Naive B cell (primary cell): ENCODE results near the gene VAV1. TPM values are rescaled to one million over a fixed set of nuclear protein-coding genes. Genes with fewer than 3 reads are reported as not detected.
"Not testable (repeated sequence)": the region's sequence is repeated elsewhere in the genome, so short reads cannot be mapped to it uniquely, and the experiment has no call there.

Experiments used
- ATAC-seq, 2 donors: fragments of 150-1000 bp; cut with Tn5 transposase; 2 replicates each; pipeline ENCODE4 v1.10.0; 2021; ENCODE audit warnings: low read depth in 2 of 2, mild to moderate bottlenecking in 2 of 2, moderate library complexity in 2 of 2
- DNase-seq: peaks from one replicate; pipeline ENCODE4 v3.0.0; 2022
- H3K27ac Mint-ChIP-seq, 6 donors: one replicate each; pipeline ENCODE4 v1.8.0; 2020 to 2022; ENCODE audit warnings: mild to moderate bottlenecking in 6 of 6, mixed read lengths in 6 of 6, moderate library complexity in 5 of 6, inconsistent platforms in 2 of 6
- H3K27me3 Mint-ChIP-seq, 3 donors: one replicate each; pipeline ENCODE4 v1.8.0; 2021 to 2022; ENCODE audit warnings: mixed read lengths in 3 of 3, mild to moderate bottlenecking in 1 of 3
- H3K36me3 Mint-ChIP-seq, 2 donors: one replicate each; pipeline ENCODE4 v1.8.0; 2020 to 2022; ENCODE audit warnings: mixed read lengths in 2 of 2, inconsistent platforms in 1 of 2, mild to moderate bottlenecking in 1 of 2
- H3K4me1 Mint-ChIP-seq, 3 donors: one replicate each; pipeline ENCODE4 v1.8.0; 2020 to 2022; ENCODE audit warnings: mixed read lengths in 3 of 3, inconsistent platforms in 1 of 3, mild to moderate bottlenecking in 1 of 3, moderate library complexity in 1 of 3
- H3K4me3 Mint-ChIP-seq, 8 donors: one replicate each; pipeline ENCODE4 v1.8.0; 2020 to 2022; ENCODE audit warnings: mild to moderate bottlenecking in 8 of 8, mixed read lengths in 8 of 8, moderate library complexity in 8 of 8, inconsistent platforms in 2 of 8
- H3K9me3 Mint-ChIP-seq, 7 donors: one replicate each; pipeline ENCODE4 v1.8.0; 2020 to 2022; ENCODE audit warnings: mixed read lengths in 7 of 7, mild to moderate bottlenecking in 5 of 7, inconsistent platforms in 2 of 7, moderate library complexity in 1 of 7
- polyA plus RNA-seq, 6 donors: library from polyadenylated mRNA; unstranded; fragments of 300-500 nt; fragmentation: Illumina TruSeq; gene quantifications; one replicate each; pipeline ENCODE4 v1.2.3, GENCODE V29; 2021; ENCODE audit warnings: low read depth in 6 of 6

Gene VAV1
- polyA plus RNA-seq, 6 donors from 2014 or later = 17.9 to 34.0 (median 23.7) TPM

DNA sequence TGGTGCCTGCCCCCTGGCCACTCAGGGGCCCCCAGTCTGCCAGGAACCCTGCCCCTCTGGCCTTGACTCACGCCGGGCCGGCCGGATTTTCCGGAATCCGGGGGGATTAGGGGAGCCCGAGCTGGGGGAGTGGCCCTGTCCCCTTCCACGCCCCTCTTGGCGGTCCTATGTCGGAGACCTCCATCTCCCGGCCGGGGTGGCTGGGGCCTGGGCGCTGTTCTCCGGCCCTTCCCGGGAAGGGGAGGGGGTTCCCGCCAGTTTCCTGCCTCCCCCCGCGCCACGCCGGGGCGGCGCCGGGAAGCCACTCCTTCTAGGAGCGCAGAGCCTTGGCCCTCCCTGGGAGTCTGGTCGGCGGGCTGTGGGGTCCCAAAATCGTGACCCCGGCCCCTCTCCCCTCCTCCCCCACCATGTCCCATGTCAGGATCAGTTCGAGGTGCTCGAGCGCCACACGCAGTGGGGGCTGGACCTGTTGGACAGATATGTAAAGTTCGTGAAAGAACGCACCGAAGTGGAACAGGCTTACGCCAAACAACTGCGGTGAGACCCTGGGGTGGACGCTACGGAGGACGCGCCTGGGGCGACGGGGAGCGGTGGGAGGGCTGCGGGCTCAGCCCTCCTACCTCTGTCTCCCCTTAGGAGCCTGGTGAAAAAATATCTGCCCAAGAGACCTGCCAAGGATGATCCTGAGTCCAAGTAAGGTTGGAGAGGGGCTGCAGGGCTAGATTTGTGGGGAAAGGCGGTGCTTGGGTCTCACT, 31.7 kb upstream of the VAV1 start:
- DNase-seq = peak; percentile 76
- no peaks in the 10 kb centered on the region for H3K9me3 Mint-ChIP-seq
- H3K4me3 Mint-ChIP-seq = peak overlapping the region; percentile 77 to 98 (median 89)
- H3K27ac Mint-ChIP-seq = peak overlapping the region in 5 of 6 donors; percentile 36 to 94 (median 92)
- H3K27me3 Mint-ChIP-seq = no peaks in the 10 kb centered on the region
- peak in 1 of 2 donors; percentile 6 for ATAC-seq
- H3K4me1 Mint-ChIP-seq = peaks cover 22 to 45% (median 41%) of the 10 kb centered on the region in 3 donors
- H3K36me3 Mint-ChIP-seq = peaks cover 7 to 19% of the 10 kb centered on the region in 2 donors

DNA sequence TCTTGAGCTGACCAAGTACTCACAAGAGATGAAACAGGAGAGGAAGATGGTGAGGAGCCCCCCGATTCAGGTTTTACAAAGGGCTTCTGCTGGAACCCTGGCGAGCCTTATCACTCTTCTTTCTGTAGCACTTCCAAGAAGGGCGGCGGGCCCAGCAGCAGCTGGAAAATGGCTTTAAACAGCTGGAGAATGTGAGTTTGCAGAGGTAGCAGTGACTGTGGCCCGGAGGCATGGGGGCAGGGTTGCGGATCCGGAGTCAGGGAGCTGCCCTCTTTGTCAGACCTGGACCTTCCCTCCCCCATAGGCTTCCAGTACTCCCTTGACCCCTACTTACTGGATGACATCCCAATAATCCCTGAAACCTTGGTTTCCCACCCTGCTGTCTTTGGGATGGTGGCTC, 29.4 kb upstream of the VAV1 start:
- no peak for ATAC-seq
- Mint-ChIP-seq H3K27ac (peak overlapping the region in 3 of 6 donors; percentile 15 to 26 (median 26)), H3K4me3 (peak overlapping the region in 2 of 8 donors; percentile 30 to 32), H3K27me3 (no peaks in the 10 kb centered on the region), H3K36me3 (peaks cover 7 to 23% of the 10 kb centered on the region in 2 donors), H3K9me3 (no peaks in the 10 kb centered on the region), H3K4me1 (peaks cover 16 to 28% (median 27%) of the 10 kb centered on the region in 3 donors)
- no peak for DNase-seq

DNA sequence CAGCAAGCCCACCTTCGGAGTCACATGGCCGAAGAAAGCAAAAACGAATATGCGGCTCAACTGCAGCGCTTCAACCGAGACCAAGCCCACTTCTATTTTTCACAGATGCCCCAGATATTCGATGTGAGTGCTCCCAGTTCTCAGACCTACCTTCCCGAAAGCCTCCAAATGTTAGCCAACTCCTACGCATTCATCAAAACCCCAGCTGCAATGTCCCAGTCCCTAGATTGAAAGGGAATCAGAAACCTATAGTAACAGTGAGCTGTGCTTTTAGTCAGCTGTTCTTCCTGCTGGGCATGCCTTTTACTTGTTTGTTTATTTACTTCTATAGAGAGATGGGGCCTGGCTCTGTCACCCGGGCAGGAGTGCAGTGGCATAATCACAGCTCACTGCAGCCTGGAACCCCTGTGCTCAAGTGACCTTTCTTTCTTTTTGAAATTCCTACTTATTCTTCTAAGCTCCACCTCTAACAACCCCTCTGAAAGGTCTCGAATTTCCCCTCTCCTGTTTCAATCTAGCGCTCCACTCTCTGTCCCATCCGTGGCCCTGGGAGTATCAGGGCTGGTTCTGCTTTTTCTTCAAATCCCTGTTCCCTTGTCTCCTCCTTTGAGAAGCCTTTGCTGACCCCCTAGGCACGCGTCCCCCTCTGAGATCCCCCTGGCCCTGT, 28.7 kb upstream of the VAV1 start:
- H3K4me3 Mint-ChIP-seq = peak overlapping the region in 2 of 8 donors; percentile 13 to 51
- H3K36me3 Mint-ChIP-seq = peaks cover 7 to 23% of the 10 kb centered on the region in 2 donors
- no peaks in the 10 kb centered on the region for H3K9me3 Mint-ChIP-seq

DNA sequence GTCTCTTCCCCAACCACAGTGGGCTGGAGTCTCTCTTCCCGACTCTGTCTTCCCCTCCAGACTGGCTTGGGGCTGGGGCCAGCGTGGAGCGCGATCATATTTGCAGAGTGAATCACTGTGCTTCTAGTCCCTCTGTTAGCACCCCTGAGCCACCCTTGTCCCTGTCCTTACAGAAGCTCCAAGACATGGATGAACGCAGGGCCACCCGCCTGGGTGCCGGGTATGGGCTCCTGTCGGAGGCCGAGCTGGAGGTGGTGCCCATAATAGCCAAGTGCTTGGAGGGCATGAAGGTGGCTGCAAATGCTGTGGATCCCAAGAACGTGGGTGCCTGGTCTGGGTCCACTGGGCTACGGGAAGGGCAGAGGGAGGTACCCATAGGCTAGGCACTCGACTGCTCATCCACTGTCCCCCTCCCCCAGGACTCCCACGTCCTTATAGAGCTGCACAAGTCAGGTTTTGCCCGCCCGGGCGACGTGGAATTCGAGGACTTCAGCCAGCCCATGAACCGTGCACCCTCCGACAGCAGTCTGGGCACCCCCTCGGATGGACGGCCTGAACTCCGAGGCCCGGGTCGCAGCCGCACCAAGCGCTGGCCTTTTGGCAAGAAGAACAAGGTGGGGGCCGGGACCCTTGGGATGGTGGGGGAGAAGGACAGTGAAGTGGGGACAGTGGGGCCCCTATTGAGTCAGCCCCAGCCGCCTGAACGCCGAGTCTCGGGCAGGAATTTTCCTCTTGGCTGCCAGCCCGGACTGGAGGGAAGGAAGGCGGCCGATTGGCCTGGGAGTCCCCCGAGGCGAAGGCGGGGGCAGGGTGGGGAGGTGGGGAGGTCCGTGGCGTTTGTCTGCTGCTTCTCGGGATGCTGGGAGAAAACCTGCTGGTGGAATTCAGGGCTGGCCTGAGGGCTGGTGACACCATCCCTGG, 27.9 kb upstream of the VAV1 start:
- Mint-ChIP-seq H3K9me3 (no peaks in the 10 kb centered on the region), H3K4me1 (peaks cover 3 to 13% (median 12%) of the 10 kb centered on the region in 3 donors), H3K36me3 (peaks cover 7 to 25% of the 10 kb centered on the region in 2 donors), H3K4me3 (peak overlapping the region in 1 of 8 donors; percentile 13), H3K27me3 (no peaks in the 10 kb centered on the region), H3K27ac (peak overlapping the region in 2 of 6 donors; percentile 46 to 82)
- DNase-seq (no peak), ATAC-seq (no peak)

More for the DNA sequence above, 28.7 kb upstream of the VAV1 start:
- Mint-ChIP-seq H3K4me1 (peaks cover 8 to 20% (median 19%) of the 10 kb centered on the region in 3 donors), H3K27me3 (no peaks in the 10 kb centered on the region), H3K27ac (peak overlapping the region in 2 of 6 donors; percentile 21 to 46)
- DNase-seq (no peak), ATAC-seq (no peak)

DNA sequence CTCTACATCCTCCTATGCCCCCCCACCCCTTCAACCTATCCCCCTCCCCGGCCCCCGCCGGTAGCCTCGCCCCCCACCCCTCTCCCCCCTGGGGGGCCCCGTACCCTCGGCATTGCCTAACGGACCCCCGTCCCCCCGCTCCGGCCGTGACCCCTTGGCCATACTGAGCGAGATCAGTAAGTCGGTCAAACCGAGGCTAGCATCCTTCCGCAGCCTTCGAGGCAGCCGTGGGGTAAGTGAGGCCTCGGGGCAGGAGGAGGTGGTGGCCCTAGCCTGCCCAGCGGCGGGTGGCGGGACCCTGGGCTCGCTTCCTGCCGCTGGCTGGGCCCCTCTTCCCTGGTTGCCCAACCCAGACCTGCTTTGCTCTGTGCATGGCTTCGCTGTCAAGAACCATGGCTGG, 26.5 kb upstream of the VAV1 start:
- H3K36me3 Mint-ChIP-seq = peaks cover 7 to 30% of the 10 kb centered on the region in 2 donors
- H3K9me3 Mint-ChIP-seq = no peaks in the 10 kb centered on the region
- peak overlapping the region in 1 of 6 donors; percentile 33 for H3K27ac Mint-ChIP-seq
- DNase-seq (no peak), ATAC-seq (no peak)
- H3K4me1 Mint-ChIP-seq = peaks cover 3 to 12% (median 5%) of the 10 kb centered on the region in 3 donors
- no peaks in the 10 kb centered on the region for H3K27me3 Mint-ChIP-seq
- no peak overlapping the region for H3K4me3 Mint-ChIP-seq

DNA sequence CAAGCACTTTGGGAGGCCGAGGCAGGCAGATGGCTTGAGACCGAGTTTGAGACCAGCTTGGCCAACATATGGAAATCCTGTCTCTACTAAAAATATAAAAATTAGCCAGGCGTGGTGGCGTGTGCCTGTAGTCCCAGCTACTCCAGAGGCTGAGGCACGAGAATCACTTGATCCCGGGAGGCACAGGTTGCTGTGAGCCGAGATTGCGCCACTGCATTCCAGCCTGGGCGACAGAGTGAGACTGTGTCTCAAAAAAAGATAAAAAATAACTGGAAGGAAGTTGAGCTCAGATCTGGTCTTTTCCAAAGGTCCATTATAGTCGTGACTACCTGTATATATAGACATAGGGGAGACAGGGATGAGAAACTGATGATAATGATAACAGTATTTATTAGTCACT, 24.0 kb upstream of the VAV1 start:
- ATAC-seq, H3K27ac Mint-ChIP-seq, H3K27me3 Mint-ChIP-seq, H3K9me3 Mint-ChIP-seq, DNase-seq, H3K4me3 Mint-ChIP-seq: not testable (repeated sequence)
- H3K4me1 Mint-ChIP-seq = peaks cover 9 to 11% (median 10%) of the 10 kb centered on the region in 3 donors
- peaks cover 7 to 30% of the 10 kb centered on the region in 2 donors for H3K36me3 Mint-ChIP-seq

DNA sequence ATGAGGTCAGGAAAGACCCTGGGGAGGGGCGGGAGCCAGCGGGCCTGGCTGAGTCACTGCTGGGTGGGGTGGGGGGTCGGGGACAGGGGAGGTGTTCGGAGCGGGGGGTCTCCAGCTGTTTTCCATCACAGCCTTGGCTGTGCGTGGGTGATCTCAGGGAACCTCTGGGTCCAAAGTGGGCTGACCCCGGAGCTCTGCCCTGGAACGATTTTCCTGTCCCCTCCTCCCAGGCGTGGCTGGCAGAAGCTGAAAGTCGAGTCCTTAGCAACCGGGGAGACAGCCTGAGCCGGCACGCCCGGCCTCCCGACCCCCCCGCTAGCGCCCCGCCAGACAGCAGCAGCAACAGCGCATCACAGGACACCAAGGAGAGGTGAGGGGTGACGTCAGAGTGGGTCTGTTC, 22.4 kb upstream of the VAV1 start:
- no peaks in the 10 kb centered on the region for H3K9me3 Mint-ChIP-seq
- DNase-seq = no peak
- ATAC-seq = no peak
- H3K4me3 Mint-ChIP-seq = peak overlapping the region in 1 of 8 donors; percentile 44
- peaks cover 0 to 26% of the 10 kb centered on the region in 2 donors for H3K36me3 Mint-ChIP-seq
- peaks cover 15 to 21% (median 18%) of the 10 kb centered on the region in 3 donors for H3K4me1 Mint-ChIP-seq
- no peaks in the 10 kb centered on the region for H3K27me3 Mint-ChIP-seq
- no peak overlapping the region for H3K27ac Mint-ChIP-seq

DNA sequence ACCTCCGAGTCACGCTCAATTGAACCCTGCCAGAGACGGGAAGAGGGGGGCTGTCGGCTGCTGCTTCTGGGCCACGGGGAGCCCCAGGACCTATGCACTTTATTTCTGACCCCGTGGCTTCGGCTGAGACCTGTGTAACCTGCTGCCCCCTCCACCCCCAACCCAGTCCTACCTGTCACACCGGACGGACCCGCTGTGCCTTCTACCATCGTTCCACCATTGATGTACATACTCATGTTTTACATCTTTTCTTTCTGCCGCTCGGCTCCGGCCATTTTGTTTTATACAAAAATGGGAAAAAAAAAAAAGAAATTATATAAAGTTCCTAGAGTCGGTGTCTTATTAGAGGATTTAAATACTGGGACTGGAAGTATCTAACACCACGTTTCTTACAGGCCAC, 21.3 kb upstream of the VAV1 start:
- Mint-ChIP-seq H3K9me3 (no peaks in the 10 kb centered on the region), H3K27me3 (no peaks in the 10 kb centered on the region), H3K27ac (peak overlapping the region in 1 of 6 donors; percentile 59), H3K4me1 (peaks cover 15 to 20% (median 18%) of the 10 kb centered on the region in 3 donors), H3K4me3 (no peak overlapping the region), H3K36me3 (peaks cover 0 to 16% of the 10 kb centered on the region in 2 donors)
- DNase-seq = no peak
- no peak for ATAC-seq

DNA sequence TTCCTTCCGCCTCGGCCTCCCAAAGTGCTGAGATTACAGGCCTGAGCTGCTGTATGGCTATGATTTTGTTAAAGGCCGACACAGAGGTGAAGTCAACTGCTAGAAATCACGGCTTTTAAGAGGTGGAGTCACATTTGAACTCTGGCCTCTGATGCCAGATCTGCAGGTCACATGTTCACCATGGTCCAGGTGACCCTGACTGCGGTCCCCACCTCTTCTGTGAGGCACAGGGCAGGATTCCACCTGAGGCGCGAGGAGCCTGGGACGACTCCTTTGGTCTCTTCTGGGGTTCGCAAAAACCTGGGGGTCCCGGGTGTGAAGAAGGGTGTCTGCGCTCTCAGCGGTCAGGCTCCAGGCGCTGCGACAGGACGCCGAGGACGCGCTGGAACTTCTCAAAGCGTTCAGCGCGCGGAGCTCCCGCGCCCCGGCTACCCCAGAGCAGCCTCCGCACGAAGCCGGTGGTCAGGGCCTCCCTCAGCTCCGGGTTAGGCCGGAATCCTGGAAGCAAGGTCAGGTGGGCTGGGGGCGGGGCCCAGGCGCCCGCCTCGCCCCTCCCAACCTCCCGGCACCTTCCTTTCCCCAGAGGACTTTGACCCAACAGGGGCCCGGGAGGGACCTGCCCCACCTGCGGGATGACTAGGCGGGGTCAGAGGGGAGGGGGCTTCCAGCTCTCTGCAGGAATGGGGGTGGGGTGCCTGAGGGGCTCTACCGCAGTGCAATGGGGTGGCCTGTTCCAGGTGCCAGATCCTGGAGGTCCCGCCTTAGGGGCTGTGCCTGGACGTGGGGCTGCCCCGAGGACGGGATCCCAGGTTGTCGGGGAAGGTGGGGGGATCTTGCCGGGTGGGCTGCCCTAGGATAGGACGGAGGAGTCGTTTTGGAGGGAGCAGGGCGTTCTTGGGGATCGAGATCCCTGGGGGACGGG, 20.0 kb upstream of the VAV1 start:
- Mint-ChIP-seq H3K9me3 (no peaks in the 10 kb centered on the region), H3K27me3 (no peaks in the 10 kb centered on the region), H3K27ac (peak overlapping the region in 3 of 6 donors; percentile 59 to 96 (median 90)), H3K4me3 (peak overlapping the region; percentile 42 to 93 (median 87)), H3K4me1 (peaks cover 21 to 23% (median 22%) of the 10 kb centered on the region in 3 donors), H3K36me3 (peaks cover 0 to 16% of the 10 kb centered on the region in 2 donors)
- DNase-seq = no peak
- ATAC-seq = no peak

DNA sequence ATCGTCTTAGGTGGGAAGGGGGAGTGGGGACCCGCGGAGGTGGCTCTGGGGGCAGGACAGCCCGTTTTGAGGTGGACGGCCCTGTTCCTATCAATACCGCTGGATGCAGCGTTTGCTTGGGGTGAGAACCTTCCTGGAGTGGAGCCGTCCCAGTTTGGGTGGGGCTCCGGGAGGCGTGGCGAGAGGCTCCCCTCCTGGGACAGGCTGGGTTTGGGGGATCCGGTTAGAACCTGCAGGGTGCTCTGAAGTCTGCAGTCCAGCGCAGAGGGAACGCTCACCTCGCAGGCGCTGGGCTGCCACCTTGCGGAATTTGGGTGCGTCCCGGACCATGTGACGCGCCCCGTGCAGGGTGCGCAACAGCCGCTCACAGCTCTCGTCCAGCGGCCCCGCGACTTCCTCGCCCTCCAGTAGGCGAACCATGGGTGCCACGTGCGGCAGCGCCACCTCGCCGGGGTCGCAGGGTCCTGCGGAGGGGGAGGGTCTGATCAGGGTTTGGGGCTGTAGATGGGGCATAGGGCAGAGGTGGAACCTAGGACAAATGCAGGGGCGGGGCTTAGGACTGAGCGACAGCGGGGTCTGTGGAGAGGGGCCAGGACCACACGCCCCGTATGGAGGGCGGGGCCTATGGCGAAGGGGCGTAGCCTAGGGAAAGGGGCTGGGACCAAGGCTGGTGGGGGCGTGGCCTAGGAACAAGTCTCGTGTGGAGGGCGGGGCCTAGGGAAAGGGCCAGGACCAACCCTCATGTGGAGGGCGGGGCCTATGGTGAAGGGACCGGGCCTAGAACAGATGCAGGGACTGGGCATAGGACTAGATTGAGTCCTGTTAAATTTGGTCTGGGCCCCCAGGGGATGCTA, 19.1 kb upstream of the VAV1 start:
- Mint-ChIP-seq H3K36me3 (peaks cover 0 to 16% of the 10 kb centered on the region in 2 donors), H3K4me1 (peaks cover 27 to 29% (median 28%) of the 10 kb centered on the region in 3 donors), H3K27ac (peak overlapping the region; percentile 28 to 97 (median 91)), H3K4me3 (peak overlapping the region; percentile 78 to 93 (median 88)), H3K9me3 (no peaks in the 10 kb centered on the region), H3K27me3 (no peaks in the 10 kb centered on the region)
- peak; percentile 81 for DNase-seq
- ATAC-seq = peak; percentile 88 to 89

DNA sequence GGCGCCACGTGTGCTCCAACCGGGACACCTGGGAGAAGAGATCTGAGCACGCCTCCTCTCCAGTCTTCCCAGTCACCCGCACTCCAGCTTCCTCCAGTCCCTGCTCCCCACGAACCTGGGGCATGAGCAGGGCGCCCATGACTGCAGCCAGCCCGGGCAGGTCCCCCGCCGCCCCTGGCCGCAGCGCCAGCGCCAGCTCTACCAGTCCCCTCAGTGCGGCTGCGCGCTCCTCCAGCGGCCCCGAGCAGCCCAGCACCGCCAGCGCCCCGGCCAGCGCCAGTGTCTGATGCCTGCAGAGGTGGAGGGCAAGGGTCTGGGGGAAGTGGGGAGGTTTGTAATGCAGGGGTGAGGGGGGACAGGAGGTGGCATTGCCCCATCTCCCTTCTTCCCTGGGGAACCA, 18.4 kb upstream of the VAV1 start:
- peaks cover 27 to 32% (median 32%) of the 10 kb centered on the region in 3 donors for H3K4me1 Mint-ChIP-seq
- H3K9me3 Mint-ChIP-seq = no peaks in the 10 kb centered on the region
- no peaks in the 10 kb centered on the region for H3K27me3 Mint-ChIP-seq
- H3K27ac Mint-ChIP-seq = no peak overlapping the region
- H3K36me3 Mint-ChIP-seq = peaks cover 0 to 16% of the 10 kb centered on the region in 2 donors
- DNase-seq = no peak
- no peak for ATAC-seq
- peak overlapping the region in 1 of 8 donors; percentile 90 for H3K4me3 Mint-ChIP-seq
